Stimulated activated naive CD4-positive, alpha-beta T cell treated with Interleukin-2 at 50 U/mL for 16 hours (primary cell): Measurements from ENCODE around the gene FCN1.

Experiments
- DNase-seq: peaks from one replicate; lab custom pipeline; 2025; lab: John Stamatoyannopoulos, UW

The FCN1 gene

GRCh38 chr9:134937164-134937555 is 19.4 kb upstream of the FCN1 start:
- no peak for DNase-seq

GRCh38 chr9:134936346-134937163 is 18.8 kb upstream of the FCN1 start:
- no peak for DNase-seq

- DNase-seq = no peak
Observed at GRCh38 chr9:134935701-134936345, 18.1 kb upstream of the FCN1 start.

GRCh38 chr9:134935056-134935640 is 17.4 kb upstream of the FCN1 start:
- no peak for DNase-seq

- DNase-seq = no peak
Observed at GRCh38 chr9:134933076-134933659, 15.5 kb upstream of the FCN1 start.

- no peak for DNase-seq
Observed at GRCh38 chr9:134932606-134933005, 14.9 kb upstream of the FCN1 start.

- DNase-seq = no peak
Observed at GRCh38 chr9:134932171-134932570, 14.5 kb upstream of the FCN1 start.

GRCh38 chr9:134930398-134930797 is 12.7 kb upstream of the FCN1 start:
- DNase-seq = no peak

- DNase-seq = no peak
Observed at GRCh38 chr9:134929193-134930158, 11.8 kb upstream of the FCN1 start.

- DNase-seq = no peak
Observed at GRCh38 chr9:134928436-134929192, 10.9 kb upstream of the FCN1 start.

GRCh38 chr9:134925011-134925511 is 7.3 kb upstream of the FCN1 start:
- no peak for DNase-seq

- no peak for DNase-seq
Observed at GRCh38 chr9:134923466-134923865, 5.8 kb upstream of the FCN1 start.

GRCh38 chr9:134922932-134923240 is 5.2 kb upstream of the FCN1 start:
- no peak for DNase-seq

- DNase-seq = no peak
Observed at GRCh38 chr9:134922066-134922931, 4.6 kb upstream of the FCN1 start.

- no peak for DNase-seq
Observed at GRCh38 chr9:134919303-134919702, 1.6 kb upstream of the FCN1 start.

- DNase-seq = no peak
Observed at GRCh38 chr9:134918646-134919045, 934 bp upstream of the FCN1 start.

- DNase-seq = no peak
Observed at GRCh38 chr9:134916161-134916665, 1.5 kb downstream of the FCN1 start.

- no peak for DNase-seq
Observed at GRCh38 chr9:134915046-134915985, 2.4 kb downstream of the FCN1 start.

- no peak for DNase-seq
Observed at GRCh38 chr9:134914501-134914834, 3.2 kb downstream of the FCN1 start.
